Vagina (tissue), 2 donors: ENCODE measurements around the gene TWF1. TPM values are rescaled to one million over a fixed set of nuclear protein-coding genes. Genes with fewer than 3 reads are reported as not detected.

Experiments used
- DNase-seq, 2 donors: peaks; one replicate each; pipeline ENCODE4 v3.0.0-alpha.2; 2017; ENCODE audit errors: extremely low spot score in 2 of 2
- H3K27ac ChIP-seq: fragments of 200-600 bp; sonication (generic); one replicate; pipeline ENCODE4 v1.5.1; 2019
- H3K27me3 ChIP-seq: fragments of 200-600 bp; sonication (generic); one replicate; pipeline ENCODE4 v1.5.1; 2019
- H3K36me3 ChIP-seq, 2 donors: fragments of 200-600 bp; sonication (generic); one replicate each; pipeline ENCODE4 v1.5.1; 2017 to 2019
- H3K4me1 ChIP-seq: fragments of 200-600 bp; sonication (generic); one replicate; pipeline ENCODE4 v1.5.1; 2019
- H3K4me3 ChIP-seq, 2 donors: fragments of 200-600 bp; sonication (generic); 1 replicate in 1 of 2; 2 replicates in 1 of 2; pipeline ENCODE4 v1.5.1; 2016 to 2019
- H3K9me3 ChIP-seq: fragments of 200-600 bp; sonication (generic); one replicate; pipeline ENCODE4 v1.5.1; 2019
- POLR2A ChIP-seq, 2 donors: fragments of 450-650 bp; IDR thresholded peaks; one replicate each; pipeline ENCODE4 v1.6.1; 2017; ENCODE audit warnings: antibody characterized with exemption in 2 of 2, mild to moderate bottlenecking in 2 of 2, moderate library complexity in 2 of 2
- POLR2AphosphoS5 ChIP-seq, 2 donors: sonication (generic); formaldehyde crosslinking; IDR thresholded peaks; one replicate each; pipeline ENCODE4 v1.9.0; 2017; ENCODE audit warnings: antibody characterized with exemption in 2 of 2, mild to moderate bottlenecking in 2 of 2, low read depth in 1 of 2; ENCODE audit not compliant: insufficient read depth in 1 of 2
- intact Hi-C: fragments of 100-400 bp; cut with DNase I; formaldehyde crosslinking; loops from one replicate; pipeline ENCODE4 v1.15.1; 2023
- total RNA-seq: library from RNA; depleted of rRNA; stranded (reverse); fragments of >200 nt; gene quantifications from one replicate; pipeline ENCODE4 v1.2.3, GENCODE V29; 2016
- TF ChIP-seq, protein P1 (sequence below), 3 experiments: fragments of 450-650 bp in 2 of 3; fragments of 200-600 bp in 1 of 3; sonication (generic) in 1 of 3; IDR thresholded peaks; one replicate each; pipeline ENCODE4 v1.5.1; 2017 to 2019; ENCODE audit warnings: antibody characterized with exemption in 3 of 3, mild to moderate bottlenecking in 2 of 3, moderate library complexity in 2 of 3

TWF1 gene
- total RNA-seq, 1 donor from 2014 or later = 71.0 TPM

- TF ChIP-seq POLR2AphosphoS5 (IDR thresholded peaks at IDR 0.05; ENCODE audit: insufficient read depth in 1 of 2, low read depth in 1 of 2) (no peak), POLR2A (IDR thresholded peaks at IDR 0.05) (no peak)
- TF ChIP-seq, protein P1, sequence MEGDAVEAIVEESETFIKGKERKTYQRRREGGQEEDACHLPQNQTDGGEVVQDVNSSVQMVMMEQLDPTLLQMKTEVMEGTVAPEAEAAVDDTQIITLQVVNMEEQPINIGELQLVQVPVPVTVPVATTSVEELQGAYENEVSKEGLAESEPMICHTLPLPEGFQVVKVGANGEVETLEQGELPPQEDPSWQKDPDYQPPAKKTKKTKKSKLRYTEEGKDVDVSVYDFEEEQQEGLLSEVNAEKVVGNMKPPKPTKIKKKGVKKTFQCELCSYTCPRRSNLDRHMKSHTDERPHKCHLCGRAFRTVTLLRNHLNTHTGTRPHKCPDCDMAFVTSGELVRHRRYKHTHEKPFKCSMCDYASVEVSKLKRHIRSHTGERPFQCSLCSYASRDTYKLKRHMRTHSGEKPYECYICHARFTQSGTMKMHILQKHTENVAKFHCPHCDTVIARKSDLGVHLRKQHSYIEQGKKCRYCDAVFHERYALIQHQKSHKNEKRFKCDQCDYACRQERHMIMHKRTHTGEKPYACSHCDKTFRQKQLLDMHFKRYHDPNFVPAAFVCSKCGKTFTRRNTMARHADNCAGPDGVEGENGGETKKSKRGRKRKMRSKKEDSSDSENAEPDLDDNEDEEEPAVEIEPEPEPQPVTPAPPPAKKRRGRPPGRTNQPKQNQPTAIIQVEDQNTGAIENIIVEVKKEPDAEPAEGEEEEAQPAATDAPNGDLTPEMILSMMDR (IDR thresholded peaks at IDR 0.05) = no peak
- no peak for DNase-seq
- no peak overlapping the region for H3K4me3 ChIP-seq
Observed at GRCh38 chr12:43762596-43762995, 43.5 kb downstream of the TWF1 start.

GRCh38 chr12:43761500-43761899 lies 44.6 kb downstream of the TWF1 start:
- no peak overlapping the region for H3K4me3 ChIP-seq
- intact Hi-C loops = no loop called here
- no peaks in the 10 kb centered on the region for H3K36me3 ChIP-seq
- H3K27ac ChIP-seq = no peak overlapping the region
- TF ChIP-seq POLR2AphosphoS5 (IDR thresholded peaks at IDR 0.05; ENCODE audit: insufficient read depth in 1 of 2, low read depth in 1 of 2) (no peak), POLR2A (IDR thresholded peaks at IDR 0.05) (no peak)
- TF ChIP-seq, protein P1 (IDR thresholded peaks at IDR 0.05) = no peak
- H3K4me1 ChIP-seq = peaks cover 28% of the 10 kb centered on the region
- no peaks in the 10 kb centered on the region for H3K27me3 ChIP-seq
- no peaks in the 10 kb centered on the region for H3K9me3 ChIP-seq
- DNase-seq = no peak

More at GRCh38 chr12:43762596-43762995, 43.5 kb downstream of the TWF1 start:
- no peaks in the 10 kb centered on the region for H3K27me3 ChIP-seq
- H3K4me1 ChIP-seq = peaks cover 24% of the 10 kb centered on the region
- no peaks in the 10 kb centered on the region for H3K36me3 ChIP-seq
- H3K9me3 ChIP-seq = no peaks in the 10 kb centered on the region
- intact Hi-C loops = no loop called here
- H3K27ac ChIP-seq = no peak overlapping the region

- intact Hi-C loops = no loop called here
Observed at GRCh38 chr12:43760396-43760795, 45.7 kb downstream of the TWF1 start.

DNA sequence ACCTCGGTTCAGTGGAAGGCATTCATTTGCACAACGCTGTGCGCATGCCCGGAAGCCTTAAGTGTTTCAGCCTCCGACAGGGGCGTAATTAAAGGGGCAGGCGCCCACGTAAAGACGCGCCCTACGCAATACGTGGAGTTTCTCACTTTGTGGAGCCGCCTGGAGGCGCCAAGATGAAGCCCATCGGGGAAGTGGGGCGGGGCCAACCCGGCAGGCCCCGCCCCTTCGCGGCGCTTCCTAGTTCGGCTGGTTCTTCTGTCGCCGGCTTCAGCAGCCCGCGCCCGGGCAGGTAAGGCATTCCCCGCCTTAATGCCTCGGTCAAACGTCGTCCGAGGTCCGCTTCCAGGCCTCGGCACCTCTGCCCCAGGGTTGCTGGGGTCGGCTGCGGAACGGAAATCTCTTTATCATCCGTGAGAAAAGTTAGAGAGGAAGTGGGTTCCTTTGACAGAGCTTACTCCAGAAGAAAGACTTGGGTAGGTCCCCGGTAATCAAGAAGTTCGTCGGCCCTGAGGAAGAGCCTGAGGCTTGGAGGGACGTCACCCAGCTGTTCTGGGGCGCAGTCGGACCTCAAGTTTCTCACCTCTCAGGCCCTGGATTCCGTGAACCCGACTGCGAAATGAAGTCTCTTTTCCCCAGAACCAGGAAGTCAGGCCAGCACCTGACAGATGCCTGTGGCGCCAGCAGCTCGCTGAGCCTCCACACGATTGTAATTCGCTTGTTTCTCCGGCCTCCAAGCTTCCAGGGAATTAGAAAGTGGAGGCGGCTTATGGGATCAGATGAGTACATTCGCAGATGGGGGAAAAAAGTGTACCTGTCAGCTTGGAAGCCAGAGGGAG lies 47.2 kb downstream of the TWF1 start, which contains the start of the genes IRAK4 and PUS7L:
TSS of gene IRAK4 (plus strand) at position 224 of the 836 bp plus-strand sequence. CDS start 9,161 bp downstream, outside the sequence.
TSS of gene PUS7L (minus strand) at position 63 of the 836 bp plus-strand sequence. CDS start 3,545 bp downstream, outside the sequence.
- no peaks in the 10 kb centered on the region for H3K27me3 ChIP-seq
- TF ChIP-seq, protein P1 (IDR thresholded peaks at IDR 0.05) = peak in 1 of 3 experiments; percentile 36
- peak in 1 of 2 donors; percentile 48 for TF ChIP-seq POLR2A (IDR thresholded peaks at IDR 0.05)
- TF ChIP-seq POLR2AphosphoS5 (IDR thresholded peaks at IDR 0.05; ENCODE audit: insufficient read depth in 1 of 2, low read depth in 1 of 2) = peak; percentile 76 to 81
- H3K9me3 ChIP-seq = no peaks in the 10 kb centered on the region
- H3K36me3 ChIP-seq = peaks cover 0 to 9% of the 10 kb centered on the region in 2 donors
- H3K4me1 ChIP-seq = peaks cover 28% of the 10 kb centered on the region
- DNase-seq = peak in 1 of 2 donors; percentile 96
- intact Hi-C loops = no loop called here
- peak within 1 kb of the TSS; percentile 57 to 90 for H3K4me3 ChIP-seq
- H3K27ac ChIP-seq = peak within 1 kb of the TSS; percentile 66

More at GRCh38 chr12:43760396-43760795, 45.7 kb downstream of the TWF1 start:
- no peak overlapping the region for H3K27ac ChIP-seq
- H3K4me3 ChIP-seq = peak overlapping the region; percentile 57 to 90
- peaks cover 28% of the 10 kb centered on the region for H3K4me1 ChIP-seq
- no peaks in the 10 kb centered on the region for H3K9me3 ChIP-seq
- no peak for DNase-seq
- H3K27me3 ChIP-seq = no peaks in the 10 kb centered on the region
- TF ChIP-seq POLR2AphosphoS5 (IDR thresholded peaks at IDR 0.05; ENCODE audit: insufficient read depth in 1 of 2, low read depth in 1 of 2) (no peak), POLR2A (IDR thresholded peaks at IDR 0.05) (no peak)
- TF ChIP-seq, protein P1 (IDR thresholded peaks at IDR 0.05) = no peak
- H3K36me3 ChIP-seq = no peaks in the 10 kb centered on the region
